ENCODE data around the gene TFF3.

The TFF3 gene

GRCh38 chr21:42285569-42286245, 29.5 kb downstream of the TFF3 start:
- no peak for DNase-seq (ENCODE audit: low read depth, low spot score)
- no peak for TF ChIP-seq SUZ12 (IDR thresholded peaks at IDR 0.05; ENCODE audit: extremely low read depth, insufficient read depth, insufficient read length)
- no peak for TF ChIP-seq ZNF274 (IDR thresholded peaks at IDR 0.05; ENCODE audit: low read depth, low read length)
- no peak for TF ChIP-seq YY1 (IDR thresholded peaks at IDR 0.05; ENCODE audit: insufficient read depth, insufficient read length)
- no peak overlapping the region for H3K4me3 ChIP-seq (ENCODE audit: insufficient read length, low read depth)
- H3K4me1 ChIP-seq (ENCODE audit: insufficient read depth, insufficient read length) = peaks cover 4% of the 10 kb centered on the region
- peaks cover 6% of the 10 kb centered on the region; the same call in 1 of the 2 replicates for H3K9me3 ChIP-seq (ENCODE audit: insufficient read depth, low read length)
- H3K27me3 ChIP-seq (ENCODE audit: insufficient read depth, insufficient read length) = peaks cover 3% of the 10 kb centered on the region
- no peak overlapping the region for H3K9ac ChIP-seq (ENCODE audit: insufficient read length, low read depth)
- no peaks in the 10 kb centered on the region for H3K36me3 ChIP-seq (ENCODE audit: insufficient read depth, insufficient read length, low read length)

- peaks cover 4% of the 10 kb centered on the region for H3K4me1 ChIP-seq (ENCODE audit: insufficient read depth, insufficient read length)
- DNase-seq (ENCODE audit: low read depth, low spot score) = no peak
- no peaks in the 10 kb centered on the region for H3K36me3 ChIP-seq (ENCODE audit: insufficient read depth, insufficient read length, low read length)
Measured at GRCh38 chr21:42282715-42283114, 32.5 kb downstream of the TFF3 start.

GRCh38 chr21:42282021-42282420, 33.2 kb downstream of the TFF3 start:
- peaks cover 4% of the 10 kb centered on the region for H3K4me1 ChIP-seq (ENCODE audit: insufficient read depth, insufficient read length)
- TF ChIP-seq YY1 (IDR thresholded peaks at IDR 0.05; ENCODE audit: insufficient read depth, insufficient read length) (no peak), SUZ12 (IDR thresholded peaks at IDR 0.05; ENCODE audit: extremely low read depth, insufficient read depth, insufficient read length) (no peak), ZNF274 (IDR thresholded peaks at IDR 0.05; ENCODE audit: low read depth, low read length) (no peak)
- DNase-seq (ENCODE audit: low read depth, low spot score) = no peak

More at GRCh38 chr21:42282715-42283114, 32.5 kb downstream of the TFF3 start:
- Histone ChIP-seq H3K9me3 (ENCODE audit: insufficient read depth, low read length) (no peaks in the 10 kb centered on the region), H3K9ac (ENCODE audit: insufficient read length, low read depth) (no peak overlapping the region), H3K4me3 (ENCODE audit: insufficient read length, low read depth) (no peak overlapping the region), H3K27me3 (ENCODE audit: insufficient read depth, insufficient read length) (peaks cover 3% of the 10 kb centered on the region)
- TF ChIP-seq SUZ12 (IDR thresholded peaks at IDR 0.05; ENCODE audit: extremely low read depth, insufficient read depth, insufficient read length) = no peak
- no peak for TF ChIP-seq ZNF274 (IDR thresholded peaks at IDR 0.05; ENCODE audit: low read depth, low read length)
- no peak for TF ChIP-seq YY1 (IDR thresholded peaks at IDR 0.05; ENCODE audit: insufficient read depth, insufficient read length)

GRCh38 chr21:42281181-42281680, 34.0 kb downstream of the TFF3 start:
- no peak overlapping the region for H3K4me3 ChIP-seq (ENCODE audit: insufficient read length, low read depth)
- H3K9ac ChIP-seq (ENCODE audit: insufficient read length, low read depth) = no peak overlapping the region
- no peaks in the 10 kb centered on the region for H3K36me3 ChIP-seq (ENCODE audit: insufficient read depth, insufficient read length, low read length)
- H3K9me3 ChIP-seq (ENCODE audit: insufficient read depth, low read length) = no peaks in the 10 kb centered on the region
- no peaks in the 10 kb centered on the region for H3K27me3 ChIP-seq (ENCODE audit: insufficient read depth, insufficient read length)
- no peak for DNase-seq (ENCODE audit: low read depth, low spot score)
- H3K4me1 ChIP-seq (ENCODE audit: insufficient read depth, insufficient read length) = peaks cover 4% of the 10 kb centered on the region
- TF ChIP-seq YY1 (IDR thresholded peaks at IDR 0.05; ENCODE audit: insufficient read depth, insufficient read length) (no peak), ZNF274 (IDR thresholded peaks at IDR 0.05; ENCODE audit: low read depth, low read length) (no peak), SUZ12 (IDR thresholded peaks at IDR 0.05; ENCODE audit: extremely low read depth, insufficient read depth, insufficient read length) (no peak)

More at GRCh38 chr21:42282021-42282420, 33.2 kb downstream of the TFF3 start:
- H3K27me3 ChIP-seq (ENCODE audit: insufficient read depth, insufficient read length) = peaks cover 3% of the 10 kb centered on the region
- no peaks in the 10 kb centered on the region for H3K36me3 ChIP-seq (ENCODE audit: insufficient read depth, insufficient read length, low read length)
- no peak overlapping the region for H3K9ac ChIP-seq (ENCODE audit: insufficient read length, low read depth)
- H3K9me3 ChIP-seq (ENCODE audit: insufficient read depth, low read length) = no peaks in the 10 kb centered on the region
- no peak overlapping the region for H3K4me3 ChIP-seq (ENCODE audit: insufficient read length, low read depth)

- Histone ChIP-seq H3K9me3 (ENCODE audit: insufficient read depth, low read length) (no peaks in the 10 kb centered on the region), H3K36me3 (ENCODE audit: insufficient read depth, insufficient read length, low read length) (no peaks in the 10 kb centered on the region), H3K9ac (ENCODE audit: insufficient read length, low read depth) (no peak overlapping the region), H3K4me1 (ENCODE audit: insufficient read depth, insufficient read length) (peaks cover 4% of the 10 kb centered on the region), H3K27me3 (ENCODE audit: insufficient read depth, insufficient read length) (no peaks in the 10 kb centered on the region), H3K4me3 (ENCODE audit: insufficient read length, low read depth) (no peak overlapping the region)
- no peak for TF ChIP-seq SUZ12 (IDR thresholded peaks at IDR 0.05; ENCODE audit: extremely low read depth, insufficient read depth, insufficient read length)
- TF ChIP-seq ZNF274 (IDR thresholded peaks at IDR 0.05; ENCODE audit: low read depth, low read length) = no peak
- no peak for TF ChIP-seq YY1 (IDR thresholded peaks at IDR 0.05; ENCODE audit: insufficient read depth, insufficient read length)
- no peak for DNase-seq (ENCODE audit: low read depth, low spot score)
Measured at GRCh38 chr21:42280356-42281180, 34.6 kb downstream of the TFF3 start.

- Histone ChIP-seq H3K27me3 (ENCODE audit: insufficient read depth, insufficient read length) (no peaks in the 10 kb centered on the region), H3K4me3 (ENCODE audit: insufficient read length, low read depth) (no peak overlapping the region), H3K9me3 (ENCODE audit: insufficient read depth, low read length) (no peaks in the 10 kb centered on the region), H3K36me3 (ENCODE audit: insufficient read depth, insufficient read length, low read length) (no peaks in the 10 kb centered on the region), H3K4me1 (ENCODE audit: insufficient read depth, insufficient read length) (peaks cover 4% of the 10 kb centered on the region), H3K9ac (ENCODE audit: insufficient read length, low read depth) (no peak overlapping the region)
- DNase-seq (ENCODE audit: low read depth, low spot score) = no peak
- TF ChIP-seq SUZ12 (IDR thresholded peaks at IDR 0.05; ENCODE audit: extremely low read depth, insufficient read depth, insufficient read length) = no peak
- no peak for TF ChIP-seq ZNF274 (IDR thresholded peaks at IDR 0.05; ENCODE audit: low read depth, low read length)
- TF ChIP-seq YY1 (IDR thresholded peaks at IDR 0.05; ENCODE audit: insufficient read depth, insufficient read length) = no peak
Measured at GRCh38 chr21:42279888-42280287, 35.3 kb downstream of the TFF3 start.

GRCh38 chr21:42279341-42279871, 35.8 kb downstream of the TFF3 start:
- Histone ChIP-seq H3K36me3 (ENCODE audit: insufficient read depth, insufficient read length, low read length) (no peaks in the 10 kb centered on the region), H3K4me1 (ENCODE audit: insufficient read depth, insufficient read length) (peaks cover 3% of the 10 kb centered on the region), H3K4me3 (ENCODE audit: insufficient read length, low read depth) (no peak overlapping the region), H3K9ac (ENCODE audit: insufficient read length, low read depth) (no peak overlapping the region), H3K9me3 (ENCODE audit: insufficient read depth, low read length) (no peaks in the 10 kb centered on the region), H3K27me3 (ENCODE audit: insufficient read depth, insufficient read length) (no peaks in the 10 kb centered on the region)
- TF ChIP-seq ZNF274 (IDR thresholded peaks at IDR 0.05; ENCODE audit: low read depth, low read length) (no peak), YY1 (IDR thresholded peaks at IDR 0.05; ENCODE audit: insufficient read depth, insufficient read length) (no peak), SUZ12 (IDR thresholded peaks at IDR 0.05; ENCODE audit: extremely low read depth, insufficient read depth, insufficient read length) (no peak)
- DNase-seq (ENCODE audit: low read depth, low spot score) = no peak

Measured in NT2/D1 (cell line).